Activated naive CD4-positive, alpha-beta T cell treated with anti-CD3 and anti-CD28 coated beads for 36 hours (primary cell): ENCODE results near the gene MCU. TPM values are rescaled to one million over a fixed set of nuclear protein-coding genes. Genes with fewer than 3 reads are reported as not detected.
"Not testable (repeated sequence)": the region's sequence is repeated elsewhere in the genome, so short reads cannot be mapped to it uniquely, and the experiment has no call there.

Experiments used
- CTCF ChIA-PET: fragments of 350-600 bp; sonication (Branson Sonifier 250); formaldehyde crosslinking; loops from one replicate; lab custom pipeline; 2021; ENCODE audit warnings: antibody characterized with exemption; lab: Charles Lee
- DNase-seq: peaks from one replicate; pipeline ENCODE4 v3.0.0-alpha.2; 2020
- H3K27ac Mint-ChIP-seq: one replicate; pipeline ENCODE4 v1.8.0; 2021; ENCODE audit warnings: mild to moderate bottlenecking, mixed read lengths
- H3K27me3 Mint-ChIP-seq: one replicate; pipeline ENCODE4 v1.8.0; 2021; ENCODE audit warnings: low read depth, mixed read lengths
- H3K36me3 Mint-ChIP-seq: one replicate; pipeline ENCODE4 v1.8.0; 2021; ENCODE audit warnings: low read depth, mixed read lengths
- H3K4me1 Mint-ChIP-seq: one replicate; pipeline ENCODE4 v1.8.0; 2021; ENCODE audit warnings: low read depth, mixed read lengths
- H3K4me3 Mint-ChIP-seq: one replicate; pipeline ENCODE4 v1.8.0; 2021; ENCODE audit warnings: mild to moderate bottlenecking, moderate library complexity, mixed read lengths
- H3K9me3 Mint-ChIP-seq: one replicate; pipeline ENCODE4 v1.8.0; 2021; ENCODE audit warnings: mixed read lengths
- intact Hi-C: fragments of 100-400 bp; cut with micrococcal nuclease; formaldehyde crosslinking; loops from one replicate; pipeline ENCODE4 v1.15.1; 2023
- total RNA-seq, 2 experiments: library from RNA; stranded (reverse); gene quantifications; one replicate each; pipeline ENCODE4 v1.2.3, GENCODE V29; 2021

Gene MCU
- total RNA-seq, 2 experiments from 2014 or later: 23.6 to 25.6 TPM

GRCh38 chr10:72888151-72888638 lies 196.3 kb downstream of the MCU start:
- Mint-ChIP-seq H3K27me3 (no peaks in the 10 kb centered on the region), H3K27ac (no peak overlapping the region), H3K4me3 (no peak overlapping the region), H3K9me3 (no peaks in the 10 kb centered on the region), H3K4me1 (peaks cover 7% of the 10 kb centered on the region), H3K36me3 (peaks cover 16% of the 10 kb centered on the region)
- DNase-seq: no peak
- intact Hi-C loops: no loop called here
- CTCF ChIA-PET: interaction anchor here (0.7 kb wide), 1 partner anchor 517 kb away, joined by 3 read pairs; no protein-coding TSS in a partner anchor

DNA sequence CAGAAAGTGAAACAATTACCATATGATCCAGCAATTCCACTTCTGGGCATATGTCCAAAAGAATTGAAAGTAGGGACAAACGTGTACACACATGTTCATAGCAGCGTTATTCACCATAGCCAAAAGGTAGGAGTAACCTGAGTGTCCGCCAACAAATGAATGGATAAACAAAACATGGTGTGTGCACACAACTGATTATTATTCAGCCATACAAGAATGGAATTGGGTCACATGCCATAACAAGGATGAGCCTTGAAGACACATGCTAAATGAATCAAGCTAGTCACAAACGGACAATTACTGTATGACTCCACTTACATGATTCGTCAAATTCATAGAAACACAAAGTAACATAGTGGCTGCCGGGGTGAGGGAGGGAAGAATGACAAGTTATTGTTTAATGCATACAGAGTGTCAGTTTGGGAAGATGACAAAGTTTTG lies 197.5 kb downstream of the MCU start:
- Mint-ChIP-seq H3K36me3 (peaks cover 13% of the 10 kb centered on the region), H3K27me3 (no peaks in the 10 kb centered on the region), H3K4me1 (peaks cover 7% of the 10 kb centered on the region), H3K9me3 (no peaks in the 10 kb centered on the region), H3K27ac (no peak overlapping the region), H3K4me3 (no peak overlapping the region)
- no peak for DNase-seq
- intact Hi-C loops: no loop called here
- CTCF ChIA-PET: no interaction called here

- Mint-ChIP-seq H3K27ac (no peak overlapping the region), H3K9me3 (no peaks in the 10 kb centered on the region), H3K4me1 (peaks cover 7% of the 10 kb centered on the region), H3K4me3 (no peak overlapping the region), H3K36me3 (peaks cover 11% of the 10 kb centered on the region), H3K27me3 (peaks cover 3% of the 10 kb centered on the region)
- intact Hi-C loops: no loop called here
- no peak for DNase-seq
- CTCF ChIA-PET: no interaction called here
Measured at GRCh38 chr10:72890086-72890485, 198.1 kb downstream of the MCU start.

DNA sequence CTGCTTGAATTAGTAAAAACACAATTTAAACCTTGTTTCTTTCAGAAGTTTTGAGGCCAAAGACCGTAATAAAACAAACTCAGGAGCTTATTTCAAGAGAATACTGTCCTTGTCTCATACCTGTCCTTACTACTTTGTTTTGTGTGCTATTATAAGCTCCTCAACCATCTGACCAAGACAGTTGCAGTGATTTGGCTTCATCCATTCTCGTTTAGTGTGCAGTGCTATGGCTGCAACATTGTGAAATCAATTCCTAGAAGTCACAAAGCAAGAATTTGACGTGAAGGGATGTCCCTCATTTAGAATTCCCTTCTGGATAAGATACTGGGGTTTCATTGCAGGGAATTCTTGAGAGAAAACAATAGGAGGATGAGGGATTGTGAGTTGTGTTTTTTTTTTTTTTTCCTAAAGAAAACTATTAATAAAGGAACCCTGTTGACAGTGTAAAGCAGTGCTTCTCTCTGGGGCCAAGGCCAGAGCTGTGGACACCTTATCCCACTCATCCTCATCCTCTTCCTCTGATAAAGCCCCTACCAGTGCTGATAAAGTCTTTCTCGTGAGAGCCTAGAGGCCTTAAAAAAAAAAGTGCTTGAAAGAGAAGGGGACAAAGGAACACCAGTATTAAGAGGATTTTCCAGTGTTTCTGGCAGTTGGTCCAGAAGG lies 201.3 kb downstream of the MCU start, which contains the start of gene OIT3:
Gene OIT3, plus strand, starts transcription at position 604 of the 663 bp plus-strand sequence. CDS start 60 bp downstream, outside the sequence.
- intact Hi-C loops: no loop called here
- no peaks in the 10 kb centered on the region for H3K4me1 Mint-ChIP-seq
- no peak within 1 kb of the TSS for H3K4me3 Mint-ChIP-seq
- no peak within 1 kb of the TSS for H3K27ac Mint-ChIP-seq
- CTCF ChIA-PET: no interaction called here
- H3K36me3 Mint-ChIP-seq: peaks cover 5% of the 10 kb centered on the region
- H3K9me3 Mint-ChIP-seq: no peaks in the 10 kb centered on the region
- DNase-seq: no peak
- H3K27me3 Mint-ChIP-seq: peaks cover 7% of the 10 kb centered on the region

DNA sequence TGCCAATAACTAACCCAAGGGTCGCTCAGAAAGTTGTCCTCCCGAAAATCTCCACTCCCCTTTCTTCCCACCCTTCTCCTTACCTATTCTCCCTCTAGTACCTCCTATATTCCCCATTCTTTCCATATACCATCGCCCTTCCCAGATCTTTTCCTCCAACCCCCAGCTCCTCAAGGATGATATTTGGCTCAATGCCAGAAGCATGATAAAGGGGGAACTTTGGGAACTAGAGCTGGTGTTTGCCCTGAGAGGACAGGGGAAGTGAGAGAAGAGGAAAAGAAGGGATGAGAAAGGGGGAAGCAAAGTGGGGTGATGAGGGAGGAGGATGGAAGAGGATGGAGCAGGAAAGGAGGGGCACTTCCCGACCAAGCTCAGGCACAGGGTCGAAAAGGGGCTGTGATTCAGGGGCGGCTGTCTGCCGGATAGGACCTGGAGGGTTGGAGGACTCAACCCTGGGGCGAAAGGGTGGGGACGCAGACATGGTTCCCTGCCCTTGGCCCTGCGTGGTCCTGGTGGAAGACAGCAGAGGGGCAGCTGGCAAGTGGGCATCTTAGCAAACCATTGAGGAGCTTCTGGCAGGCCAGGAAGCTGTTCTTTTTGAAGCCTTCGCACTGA lies 203.4 kb downstream of the MCU start:
- Mint-ChIP-seq H3K36me3 (no peaks in the 10 kb centered on the region), H3K4me3 (no peak overlapping the region), H3K27me3 (peaks cover 7% of the 10 kb centered on the region), H3K27ac (no peak overlapping the region), H3K9me3 (no peaks in the 10 kb centered on the region), H3K4me1 (no peaks in the 10 kb centered on the region)
- CTCF ChIA-PET: no interaction called here
- intact Hi-C loops: no loop called here
- no peak for DNase-seq

DNA sequence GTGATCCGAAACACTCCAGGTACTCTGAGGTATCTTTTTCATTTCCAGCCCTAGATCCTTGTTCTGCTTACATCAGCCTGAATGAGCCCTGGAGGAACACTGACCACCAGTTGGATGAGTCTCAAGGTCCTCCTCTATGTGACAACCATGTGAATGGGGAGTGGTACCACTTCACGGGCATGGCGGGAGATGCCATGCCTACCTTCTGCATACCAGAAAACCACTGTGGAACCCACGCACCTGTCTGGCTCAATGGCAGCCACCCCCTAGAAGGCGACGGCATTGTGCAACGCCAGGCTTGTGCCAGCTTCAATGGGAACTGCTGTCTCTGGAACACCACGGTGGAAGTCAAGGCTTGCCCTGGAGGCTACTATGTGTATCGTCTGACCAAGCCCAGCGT lies 206.7 kb downstream of the MCU start:
- Mint-ChIP-seq H3K4me1 (no peaks in the 10 kb centered on the region), H3K4me3 (no peak overlapping the region), H3K27ac (no peak overlapping the region), H3K36me3 (no peaks in the 10 kb centered on the region), H3K27me3 (peaks cover 7% of the 10 kb centered on the region), H3K9me3 (no peaks in the 10 kb centered on the region)
- no peak for DNase-seq
- CTCF ChIA-PET: no interaction called here
- intact Hi-C loops: no loop called here

DNA sequence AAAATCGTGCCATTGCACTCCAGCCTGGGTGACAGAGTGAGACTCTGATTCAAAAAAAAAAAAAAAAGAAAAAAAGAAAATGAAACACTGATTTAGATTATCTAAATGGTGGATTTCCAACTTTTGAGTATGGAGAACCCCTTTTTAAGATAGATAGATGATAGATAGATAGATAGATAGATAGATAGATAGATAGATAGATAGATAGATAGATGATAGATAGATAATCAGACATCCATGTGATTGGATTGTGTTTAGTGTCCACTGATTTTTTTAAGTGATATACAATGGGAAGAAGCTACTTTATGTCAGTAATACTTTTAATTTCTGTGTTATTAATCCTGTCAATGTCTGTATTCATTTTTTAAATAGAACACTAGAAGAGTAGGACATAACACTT lies 207.6 kb downstream of the MCU start:
- DNase-seq: no peak
- CTCF ChIA-PET: no interaction called here
- Mint-ChIP-seq H3K36me3 (no peaks in the 10 kb centered on the region), H3K9me3 (no peaks in the 10 kb centered on the region), H3K27ac (no peak overlapping the region), H3K27me3 (peaks cover 7% of the 10 kb centered on the region), H3K4me1 (no peaks in the 10 kb centered on the region), H3K4me3 (no peak overlapping the region)
- intact Hi-C loops: no loop called here

DNA sequence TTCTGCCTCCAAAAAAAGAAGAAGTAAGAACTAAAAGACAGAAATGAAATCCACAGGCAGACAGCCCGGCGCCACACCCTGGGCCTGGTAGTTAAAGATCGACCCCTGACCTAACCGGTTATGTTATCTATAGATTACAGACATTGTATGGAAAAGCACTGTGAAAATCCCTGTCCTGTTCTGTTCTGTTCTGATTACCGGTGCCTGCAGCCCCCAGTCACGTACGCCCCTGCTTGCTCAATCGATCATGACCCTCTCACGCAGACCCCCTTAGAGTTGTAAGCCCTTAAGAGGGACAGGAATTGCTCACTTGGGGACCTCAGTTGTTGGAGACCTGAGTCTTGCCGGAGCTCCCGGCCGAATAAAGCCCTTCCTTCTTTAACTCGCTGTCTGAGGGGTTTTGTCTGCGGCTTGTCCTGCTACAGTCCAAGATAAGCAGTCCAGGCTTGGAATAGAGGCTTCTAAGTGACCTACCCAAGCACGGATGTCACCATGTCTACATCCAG lies 212.1 kb downstream of the MCU start:
- H3K27me3 Mint-ChIP-seq, H3K4me1 Mint-ChIP-seq, intact Hi-C loops, H3K9me3 Mint-ChIP-seq, H3K27ac Mint-ChIP-seq, DNase-seq, H3K4me3 Mint-ChIP-seq, CTCF ChIA-PET, H3K36me3 Mint-ChIP-seq: not testable (repeated sequence)

DNA sequence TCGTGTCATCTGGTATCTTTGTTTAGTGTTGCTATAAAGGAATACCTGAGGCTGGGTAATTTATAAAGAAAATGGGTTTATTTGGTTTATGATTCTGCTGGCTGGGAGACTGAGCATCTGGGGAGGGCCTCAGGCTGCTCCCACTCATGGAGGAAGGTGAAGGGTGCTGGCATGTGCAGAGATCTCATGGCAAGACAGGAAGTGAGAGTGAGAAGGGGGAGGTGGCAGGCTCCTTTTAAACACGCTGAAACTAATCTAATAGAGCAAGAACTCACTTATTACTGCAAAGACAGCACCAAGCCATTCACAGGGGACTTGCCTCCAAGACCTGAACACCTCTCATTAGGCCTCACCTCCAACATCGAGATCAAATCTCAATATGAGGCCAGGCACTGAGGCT lies 212.9 kb downstream of the MCU start:
- intact Hi-C loops: no loop called here
- DNase-seq: no peak
- no peaks in the 10 kb centered on the region for H3K36me3 Mint-ChIP-seq
- CTCF ChIA-PET: no interaction called here
- no peaks in the 10 kb centered on the region for H3K9me3 Mint-ChIP-seq
- H3K4me1 Mint-ChIP-seq: no peaks in the 10 kb centered on the region
- H3K4me3 Mint-ChIP-seq: no peak overlapping the region
- H3K27ac Mint-ChIP-seq: no peak overlapping the region
- no peaks in the 10 kb centered on the region for H3K27me3 Mint-ChIP-seq

- no peaks in the 10 kb centered on the region for H3K9me3 Mint-ChIP-seq
- intact Hi-C loops: no loop called here
- no peaks in the 10 kb centered on the region for H3K27me3 Mint-ChIP-seq
- DNase-seq: no peak
- H3K4me3 Mint-ChIP-seq: no peak overlapping the region
- H3K36me3 Mint-ChIP-seq: no peaks in the 10 kb centered on the region
- no peak overlapping the region for H3K27ac Mint-ChIP-seq
- no peaks in the 10 kb centered on the region for H3K4me1 Mint-ChIP-seq
- CTCF ChIA-PET: no interaction called here
Measured at GRCh38 chr10:72906446-72906845, 214.5 kb downstream of the MCU start.

GRCh38 chr10:72910705-72911104 lies 218.8 kb downstream of the MCU start:
- Mint-ChIP-seq H3K27me3 (no peaks in the 10 kb centered on the region), H3K27ac (no peak overlapping the region), H3K4me1 (no peaks in the 10 kb centered on the region), H3K36me3 (no peaks in the 10 kb centered on the region), H3K9me3 (no peaks in the 10 kb centered on the region), H3K4me3 (no peak overlapping the region)
- DNase-seq: no peak
- CTCF ChIA-PET: no interaction called here
- intact Hi-C loops: no loop called here

GRCh38 chr10:72911758-72912157 lies 219.8 kb downstream of the MCU start:
- no peaks in the 10 kb centered on the region for H3K36me3 Mint-ChIP-seq
- DNase-seq: no peak
- CTCF ChIA-PET: no interaction called here
- intact Hi-C loops: no loop called here
- H3K27me3 Mint-ChIP-seq: no peaks in the 10 kb centered on the region
- no peak overlapping the region for H3K27ac Mint-ChIP-seq
- H3K4me3 Mint-ChIP-seq: no peak overlapping the region
- H3K9me3 Mint-ChIP-seq: no peaks in the 10 kb centered on the region
- H3K4me1 Mint-ChIP-seq: no peaks in the 10 kb centered on the region

GRCh38 chr10:72912736-72913135 lies 220.8 kb downstream of the MCU start:
- DNase-seq: no peak
- H3K27ac Mint-ChIP-seq: no peak overlapping the region
- CTCF ChIA-PET: no interaction called here

More at GRCh38 chr10:72912736-72913135, 220.8 kb downstream of the MCU start:
- intact Hi-C loops: no loop called here
- H3K4me3 Mint-ChIP-seq: no peak overlapping the region
- no peaks in the 10 kb centered on the region for H3K36me3 Mint-ChIP-seq
- H3K9me3 Mint-ChIP-seq: no peaks in the 10 kb centered on the region
- H3K4me1 Mint-ChIP-seq: no peaks in the 10 kb centered on the region
- H3K27me3 Mint-ChIP-seq: no peaks in the 10 kb centered on the region
